PFSK-1 (cell line): ENCODE measurements around the gene POU2AF1.

Experiments used
- REST ChIP-seq, 2 experiments: IDR thresholded peaks; 2 replicates each; pipeline versions ENCODE4 v1.6.1 to v1.8.0; 2011 to 2012; ENCODE audit warnings: low read depth in 2 of 2, low read length in 2 of 2, control low read depth in 1 of 2, inconsistent platforms in 1 of 2, mild to moderate bottlenecking in 1 of 2, moderate library complexity in 1 of 2; ENCODE audit not compliant: insufficient read depth in 1 of 2
- TAF1 ChIP-seq: IDR thresholded peaks from 2 replicates; pipeline ENCODE4 v1.6.1; 2012; ENCODE audit warnings: low read length, control low read depth, borderline replicate concordance; ENCODE audit not compliant: insufficient read depth

DNA sequence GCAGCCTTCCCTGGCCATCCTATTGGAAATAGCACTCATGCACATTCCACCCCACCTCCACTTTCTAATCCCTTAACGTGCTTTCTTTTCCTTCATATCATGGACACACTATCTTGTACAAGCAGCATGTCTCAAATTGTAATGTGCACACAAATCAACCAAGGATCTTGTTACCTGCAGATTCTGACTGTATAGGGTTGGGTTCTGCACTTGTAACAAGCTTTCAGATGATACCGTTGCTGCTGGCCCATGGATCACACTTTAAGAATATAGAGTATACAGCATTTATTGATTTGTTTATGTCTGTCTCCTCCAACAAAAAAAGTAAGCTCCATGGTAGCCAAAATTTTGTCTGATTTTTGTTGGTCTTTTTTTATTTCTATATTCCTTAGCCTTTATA lies 32.4 kb upstream of the POU2AF1 start:
- TF ChIP-seq TAF1 = no peak
- TF ChIP-seq REST (IDR thresholded peaks at IDR 0.05; ENCODE audit: insufficient read depth in 1 of 2, low read depth in 2 of 2, low read length in 2 of 2) = no peak
